CD4-positive, alpha-beta memory T cell (primary cell): ENCODE data around the gene LFNG. TPM values are rescaled to one million over a fixed set of nuclear protein-coding genes. Genes with fewer than 3 reads are reported as not detected.

Experiments used
- CTCF ChIA-PET: fragments of 350-600 bp; sonication (Branson Sonifier 250); formaldehyde crosslinking; loops from one replicate; lab custom pipeline; 2021; ENCODE audit warnings: inconsistent platforms; ENCODE audit not compliant: partially characterized antibody; lab: Charles Lee
- POLR2A ChIA-PET: fragments of 350-600 bp; sonication (Branson Sonifier 250); formaldehyde crosslinking; loops from one replicate; lab custom pipeline; 2021; ENCODE audit not compliant: partially characterized antibody; lab: Charles Lee
- DNase-seq, 5 donors: peaks; one replicate each; pipeline versions ENCODE4 v3.0.0 to v3.0.0-alpha.2; 2020 to 2022; ENCODE audit warnings: mixed read lengths in 1 of 5
- H3K27ac ChIP-seq: one replicate; pipeline ENCODE4 v1.7.0; 2013; ENCODE audit warnings: low read depth, low read length
- H3K27me3 ChIP-seq: 2 replicates; pipeline ENCODE4 v1.7.0; 2013; ENCODE audit warnings: mild to moderate bottlenecking, low read length, moderate library complexity; ENCODE audit not compliant: insufficient read depth
- H3K36me3 ChIP-seq: 2 replicates; pipeline ENCODE4 v1.7.0; 2013; ENCODE audit warnings: mild to moderate bottlenecking, low read length, moderate library complexity; ENCODE audit not compliant: insufficient read depth
- H3K4me1 ChIP-seq: 2 replicates; pipeline ENCODE4 v1.7.0; 2013; ENCODE audit warnings: mild to moderate bottlenecking, low read length, moderate library complexity; ENCODE audit not compliant: insufficient read depth
- H3K4me3 ChIP-seq, 2 donors: one replicate each; pipeline ENCODE4 v1.7.0; 2013; ENCODE audit warnings: low read length in 2 of 2, mild to moderate bottlenecking in 1 of 2
- H3K9me3 ChIP-seq, 2 donors: one replicate each; pipeline ENCODE4 v1.7.0; 2013; ENCODE audit warnings: low read length in 2 of 2, control low read depth in 1 of 2; ENCODE audit not compliant: control insufficient read depth in 1 of 2
- H3K27ac Mint-ChIP-seq, 7 donors: one replicate each; pipeline ENCODE4 v1.8.0; 2020 to 2021; ENCODE audit warnings: mixed read lengths in 7 of 7, mild to moderate bottlenecking in 6 of 7, inconsistent platforms in 3 of 7, moderate library complexity in 3 of 7
- H3K27me3 Mint-ChIP-seq, 2 donors: one replicate each; pipeline ENCODE4 v1.8.0; 2020 to 2021; ENCODE audit warnings: mixed read lengths in 2 of 2
- H3K36me3 Mint-ChIP-seq, 2 donors: one replicate each; pipeline ENCODE4 v1.8.0; 2020 to 2021; ENCODE audit warnings: mixed read lengths in 2 of 2, inconsistent platforms in 1 of 2, mild to moderate bottlenecking in 1 of 2
- H3K4me1 Mint-ChIP-seq, 4 donors: one replicate each; pipeline ENCODE4 v1.8.0; 2020 to 2021; ENCODE audit warnings: mixed read lengths in 4 of 4, mild to moderate bottlenecking in 1 of 4
- H3K4me3 Mint-ChIP-seq, 8 donors: one replicate each; pipeline ENCODE4 v1.8.0; 2020 to 2021; ENCODE audit warnings: mixed read lengths in 8 of 8, mild to moderate bottlenecking in 7 of 8, moderate library complexity in 6 of 8, inconsistent platforms in 3 of 8
- H3K9me3 Mint-ChIP-seq, 8 donors: one replicate each; pipeline ENCODE4 v1.8.0; 2020 to 2021; ENCODE audit warnings: mixed read lengths in 8 of 8, mild to moderate bottlenecking in 5 of 8, inconsistent platforms in 3 of 8, moderate library complexity in 1 of 8
- intact Hi-C: fragments of 100-400 bp; cut with micrococcal nuclease; formaldehyde crosslinking; loops from one replicate; pipeline ENCODE4 v1.15.1; 2023
- polyA plus RNA-seq, 2 donors: library from polyadenylated mRNA; unstranded; fragments of 300-500 nt; fragmentation: Illumina TruSeq; gene quantifications; one replicate each; pipeline ENCODE4 v1.2.3, GENCODE V29; 2021
- total RNA-seq, 2 experiments: library from RNA; stranded (reverse); gene quantifications; one replicate each; pipeline ENCODE4 v1.2.3, GENCODE V29; 2021

LFNG gene
- total and polyA plus RNA-seq, 4 experiments from 2014 or later: 0.09 to 127 (median 64.3) TPM

- CTCF ChIA-PET: interaction anchor here (1.3 to 1.6 kb wide), 2 partner anchors 13 to 32 kb away, joined by 3 to 4 read pairs; no protein-coding TSS in a partner anchor
- Mint-ChIP-seq H3K27me3 (peaks cover 0 to 2% of the 10 kb centered on the region in 2 donors), H3K9me3 (no peaks in the 10 kb centered on the region), H3K36me3 (no peaks in the 10 kb centered on the region), H3K27ac (peak overlapping the region in 1 of 7 donors; percentile 41), H3K4me1 (no peaks in the 10 kb centered on the region), H3K4me3 (no peak overlapping the region)
- POLR2A ChIA-PET: interaction anchor here (1.3 to 5.2 kb wide), 2 partner anchors 10 to 12 kb away, joined by 7 to 27 read pairs; no protein-coding TSS in a partner anchor
- Histone ChIP-seq H3K36me3 (no peaks in the 10 kb centered on the region), H3K27ac (no peak overlapping the region), H3K4me1 (no peaks in the 10 kb centered on the region), H3K4me3 (no peak overlapping the region), H3K27me3 (no peaks in the 10 kb centered on the region), H3K9me3 (no peaks in the 10 kb centered on the region)
- intact Hi-C loops: no loop called here
- DNase-seq: no peak
These were observed 20.9 kb upstream of the LFNG start for GRCh38 chr7:2498708-2499107.

DNA sequence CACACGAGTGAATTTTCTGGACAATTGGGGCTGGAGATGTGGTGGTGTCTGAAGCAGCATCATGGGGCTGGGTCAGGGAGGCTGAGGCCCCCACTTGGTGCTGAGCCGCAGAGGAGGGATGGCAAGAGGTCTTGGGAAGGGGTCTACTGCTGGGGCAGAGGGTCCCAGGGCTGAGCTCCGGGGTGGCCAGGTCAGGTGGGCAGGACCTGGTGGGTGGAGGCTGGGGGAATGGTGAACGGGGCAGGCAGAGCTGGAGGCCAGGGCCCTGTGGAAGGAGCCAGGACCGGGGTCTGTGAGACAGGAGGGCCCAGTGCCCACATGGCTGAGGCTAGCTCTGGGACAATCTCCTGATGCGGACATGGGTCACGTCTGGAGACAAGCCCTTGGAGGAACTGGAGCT lies 20.4 kb upstream of the LFNG start:
- Histone ChIP-seq H3K27ac (no peak overlapping the region), H3K4me1 (no peaks in the 10 kb centered on the region), H3K9me3 (no peaks in the 10 kb centered on the region), H3K27me3 (no peaks in the 10 kb centered on the region), H3K4me3 (no peak overlapping the region), H3K36me3 (no peaks in the 10 kb centered on the region)
- Mint-ChIP-seq H3K9me3 (no peaks in the 10 kb centered on the region), H3K27ac (no peak overlapping the region), H3K27me3 (peaks cover 0 to 2% of the 10 kb centered on the region in 2 donors), H3K4me1 (peaks cover 0 to 4% (median 0%) of the 10 kb centered on the region in 4 donors), H3K36me3 (no peaks in the 10 kb centered on the region), H3K4me3 (no peak overlapping the region)
- intact Hi-C loops: no loop called here
- ChIA-PET POLR2A (interaction anchor here (1.3 to 5.2 kb wide), 3 partner anchors 10 to 21 kb away, joined by 3 to 27 read pairs (median 7); no protein-coding TSS in a partner anchor), CTCF (interaction anchor here (1.3 to 1.6 kb wide), 2 partner anchors 12 to 32 kb away, joined by 3 to 4 read pairs; no protein-coding TSS in a partner anchor)
- no peak for DNase-seq

- H3K4me3 Mint-ChIP-seq: no peak overlapping the region
- Histone ChIP-seq H3K27ac (no peak overlapping the region), H3K4me3 (no peak overlapping the region), H3K4me1 (no peaks in the 10 kb centered on the region), H3K9me3 (no peaks in the 10 kb centered on the region), H3K36me3 (no peaks in the 10 kb centered on the region), H3K27me3 (no peaks in the 10 kb centered on the region)
- POLR2A ChIA-PET: interaction anchor here (1.3 to 5.2 kb wide), 2 partner anchors 11 to 21 kb away, joined by 3 to 27 read pairs; no protein-coding TSS in a partner anchor
- peaks cover 0 to 4% (median 0%) of the 10 kb centered on the region in 4 donors for H3K4me1 Mint-ChIP-seq
- H3K27me3 Mint-ChIP-seq: peaks cover 0 to 2% of the 10 kb centered on the region in 2 donors
- DNase-seq: no peak
- H3K27ac Mint-ChIP-seq: no peak overlapping the region
- no peaks in the 10 kb centered on the region for H3K9me3 Mint-ChIP-seq
- CTCF ChIA-PET: interaction anchor here (1.3 to 1.6 kb wide), 2 partner anchors 11 to 33 kb away, joined by 3 to 4 read pairs; no protein-coding TSS in a partner anchor
- no peaks in the 10 kb centered on the region for H3K36me3 Mint-ChIP-seq
- intact Hi-C loops: no loop called here
These were observed 19.7 kb upstream of the LFNG start for GRCh38 chr7:2499719-2500430.

DNA sequence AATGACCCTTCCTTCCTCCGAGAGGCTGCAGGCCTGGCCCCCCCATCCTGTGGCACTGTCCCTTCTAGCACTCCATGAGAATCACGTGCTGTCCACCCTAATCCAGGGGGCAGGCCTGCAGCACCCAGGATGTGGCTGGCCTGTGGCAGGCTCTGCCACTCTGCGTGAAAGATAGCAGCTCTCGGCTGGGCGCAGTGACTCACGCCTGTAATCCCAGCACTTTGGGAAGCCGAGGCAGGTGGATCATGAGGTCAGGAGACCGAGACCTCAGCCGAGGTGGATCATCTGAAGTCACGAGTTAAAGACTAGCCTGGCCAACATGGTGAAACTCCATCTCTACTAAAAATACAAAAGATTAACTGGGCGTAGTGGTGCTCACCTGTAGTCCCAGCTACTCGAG lies 18.9 kb upstream of the LFNG start:
- H3K9me3 ChIP-seq: no peaks in the 10 kb centered on the region
- peak in 1 of 5 donors; percentile 9 for DNase-seq
- ChIA-PET POLR2A (interaction anchor here (1.2 to 5.2 kb wide), 2 partner anchors 10 to 22 kb away, joined by 3 to 27 read pairs; no protein-coding TSS in a partner anchor), CTCF (interaction anchor here (1.6 kb wide), 1 partner anchor 17 kb away, joined by 3 read pairs; no protein-coding TSS in a partner anchor)
- no peaks in the 10 kb centered on the region for H3K27me3 ChIP-seq
- H3K36me3 ChIP-seq: no peaks in the 10 kb centered on the region
- Mint-ChIP-seq H3K27me3 (peaks cover 0 to 2% of the 10 kb centered on the region in 2 donors), H3K4me1 (peaks cover 0 to 4% (median 0%) of the 10 kb centered on the region in 4 donors), H3K9me3 (no peaks in the 10 kb centered on the region), H3K27ac (no peak overlapping the region), H3K36me3 (no peaks in the 10 kb centered on the region), H3K4me3 (no peak overlapping the region)
- intact Hi-C loops: no loop called here
- H3K4me1 ChIP-seq: no peaks in the 10 kb centered on the region
- H3K27ac ChIP-seq: no peak overlapping the region
- no peak overlapping the region for H3K4me3 ChIP-seq

DNA sequence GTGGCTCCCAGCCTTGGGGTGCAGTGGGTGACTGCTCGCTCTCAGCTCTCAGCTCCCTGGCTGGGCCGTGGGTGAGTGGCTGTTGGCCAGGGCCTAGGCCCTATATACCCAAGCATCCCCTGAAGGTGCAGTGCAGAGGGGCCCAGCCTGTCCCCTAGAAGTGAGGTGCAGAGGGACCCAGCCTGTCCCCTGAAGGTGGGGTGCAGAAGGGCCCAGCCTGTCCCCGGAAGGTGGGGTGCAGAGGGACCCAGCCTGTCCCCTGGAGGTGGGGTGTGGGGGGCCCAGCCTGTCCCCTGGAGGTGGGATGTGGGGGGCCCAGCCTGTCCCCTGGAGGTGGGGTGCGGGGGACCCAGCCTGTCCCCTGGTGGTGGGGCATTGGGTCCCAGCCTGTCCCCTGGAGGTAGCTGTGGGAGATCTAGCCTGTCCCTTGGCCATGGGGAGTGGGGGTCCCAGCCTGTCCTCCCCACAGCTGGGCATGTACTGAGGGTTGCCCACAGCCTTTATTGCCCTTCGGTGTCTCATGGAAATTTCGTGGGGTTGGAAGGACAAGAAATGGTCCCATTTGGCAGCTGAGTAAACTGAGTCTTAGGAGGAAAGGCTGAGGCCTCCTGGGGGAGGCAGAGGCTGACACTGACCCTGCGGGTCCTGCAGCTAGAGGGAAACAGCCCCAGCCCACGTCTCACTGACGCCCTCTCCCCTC lies 17.5 kb upstream of the LFNG start:
- peak in 1 of 5 donors; percentile 19 for DNase-seq
- Mint-ChIP-seq H3K4me1 (peaks cover 0 to 4% (median 0%) of the 10 kb centered on the region in 4 donors), H3K27me3 (no peaks in the 10 kb centered on the region), H3K4me3 (no peak overlapping the region), H3K36me3 (no peaks in the 10 kb centered on the region), H3K27ac (peak overlapping the region in 1 of 7 donors; percentile 29), H3K9me3 (no peaks in the 10 kb centered on the region)
- H3K4me3 ChIP-seq: no peak overlapping the region
- H3K27ac ChIP-seq: no peak overlapping the region
- H3K9me3 ChIP-seq: no peaks in the 10 kb centered on the region
- no peaks in the 10 kb centered on the region for H3K27me3 ChIP-seq
- intact Hi-C loops: no loop called here
- ChIA-PET CTCF (interaction anchor here (0.6 to 2.8 kb wide), 3 partner anchors 18 to 33 kb away, joined by 3 to 7 read pairs (median 3); no protein-coding TSS in a partner anchor), POLR2A (interaction anchor here (1.0 to 5.2 kb wide), 3 partner anchors 9 to 26 kb away, joined by 3 to 27 read pairs (median 3); no protein-coding TSS in a partner anchor)
- no peaks in the 10 kb centered on the region for H3K4me1 ChIP-seq
- no peaks in the 10 kb centered on the region for H3K36me3 ChIP-seq

DNA sequence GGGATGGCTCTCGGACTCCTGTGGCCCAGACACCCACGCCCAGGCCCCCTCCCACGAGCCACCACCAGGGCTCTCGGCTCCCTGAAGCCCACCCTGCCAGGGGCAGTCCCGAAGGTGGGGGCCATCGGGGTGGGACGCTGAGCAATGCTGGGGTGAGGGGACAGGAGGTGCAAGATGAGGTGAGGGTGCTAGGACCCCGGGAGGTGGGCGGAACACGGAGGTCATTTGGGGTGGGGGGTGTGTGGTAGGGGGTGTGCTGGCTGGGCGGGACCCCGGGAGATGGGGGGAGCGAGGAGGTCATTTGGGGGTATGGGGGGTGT lies 17.0 kb upstream of the LFNG start:
- no peaks in the 10 kb centered on the region for H3K9me3 Mint-ChIP-seq
- no peaks in the 10 kb centered on the region for H3K27me3 Mint-ChIP-seq
- no peaks in the 10 kb centered on the region for H3K27me3 ChIP-seq
- ChIA-PET CTCF (interaction anchor here (0.6 to 2.8 kb wide), 2 partner anchors 30 to 34 kb away, joined by 3 to 7 read pairs; no protein-coding TSS in a partner anchor), POLR2A (interaction anchor here (5.2 kb wide), 1 partner anchor 8 kb away, joined by 27 read pairs; no protein-coding TSS in a partner anchor)
- H3K36me3 Mint-ChIP-seq: no peaks in the 10 kb centered on the region
- H3K4me1 Mint-ChIP-seq: peaks cover 0 to 5% (median under 1%) of the 10 kb centered on the region in 4 donors
- peak in 1 of 5 donors; percentile 23 for DNase-seq
- no peak overlapping the region for H3K27ac ChIP-seq
- H3K27ac Mint-ChIP-seq: no peak overlapping the region
- intact Hi-C loops: no loop called here
- no peaks in the 10 kb centered on the region for H3K36me3 ChIP-seq
- peaks cover 2% of the 10 kb centered on the region for H3K4me1 ChIP-seq
- H3K4me3 Mint-ChIP-seq: no peak overlapping the region
- H3K9me3 ChIP-seq: no peaks in the 10 kb centered on the region
- no peak overlapping the region for H3K4me3 ChIP-seq
